ENCODE measurements around the gene ZNF770. TPM values are rescaled to one million over a fixed set of nuclear protein-coding genes. Genes with fewer than 3 reads are reported as not detected.
"Not testable (repeated sequence)": the region's sequence is repeated elsewhere in the genome, so short reads cannot be mapped to it uniquely, and the experiment has no call there.

The ZNF770 gene
- total and polyA plus RNA-seq, 5 donors, result 17.1 to 41.7 (median 37.3) TPM

- intact Hi-C loops (cut with DNase I), result no loop called here
- no peaks in the 10 kb centered on the region for H3K4me1 ChIP-seq (ENCODE audit: control insufficient read depth, insufficient read depth, low read length)
- no peak for DNase-seq
- no peak overlapping the region for H3K4me3 ChIP-seq (ENCODE audit: low read length)
- no peak overlapping the region for H3K27ac ChIP-seq (ENCODE audit: low read length)
- H3K27me3 ChIP-seq (ENCODE audit: control insufficient read depth, insufficient read depth), result no peaks in the 10 kb centered on the region
- WGBS, result 54% methylated on average over 6 of the region's 6 CpGs
- no peak for ATAC-seq
- no peaks in the 10 kb centered on the region for H3K9me3 ChIP-seq (ENCODE audit: control insufficient read depth, low read length)
These were observed 45.7 kb downstream of the ZNF770 start for GRCh38 chr15:34942363-34942762.

DNA sequence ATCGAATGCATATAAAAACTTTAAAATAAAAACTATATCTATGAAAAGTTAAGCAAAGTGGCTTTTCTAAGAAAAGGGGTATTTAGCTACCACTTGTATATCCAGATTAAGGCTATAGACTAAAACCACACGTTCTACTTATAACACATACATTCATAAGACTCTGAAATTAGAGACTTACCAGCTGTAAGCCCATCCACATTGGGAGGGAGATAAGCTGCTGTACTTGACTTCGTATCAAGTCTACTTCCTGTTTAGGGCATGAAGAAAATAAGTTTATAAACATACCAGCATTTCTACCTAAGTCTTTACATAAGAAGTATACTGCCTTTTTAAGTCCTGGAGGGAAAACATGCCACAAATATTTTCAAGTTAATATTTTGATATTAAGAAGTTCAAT lies 46.3 kb downstream of the ZNF770 start:
- H3K4me1 ChIP-seq (ENCODE audit: control insufficient read depth, insufficient read depth, low read length), result no peaks in the 10 kb centered on the region
- WGBS, result 58% methylated on average over 3 of the region's 3 CpGs
- ATAC-seq (no peak), DNase-seq (no peak)
- H3K9me3 ChIP-seq (ENCODE audit: control insufficient read depth, low read length), result no peaks in the 10 kb centered on the region
- H3K27ac ChIP-seq (ENCODE audit: low read length), result no peak overlapping the region
- H3K27me3 ChIP-seq (ENCODE audit: control insufficient read depth, insufficient read depth), result no peaks in the 10 kb centered on the region
- no peak overlapping the region for H3K4me3 ChIP-seq (ENCODE audit: low read length)
- intact Hi-C loops (cut with DNase I), result no loop called here

GRCh38 chr15:34941185-34941698 lies 46.8 kb downstream of the ZNF770 start:
- H3K27ac ChIP-seq (ENCODE audit: low read length), result no peak overlapping the region
- H3K9me3 ChIP-seq (ENCODE audit: control insufficient read depth, low read length), result no peaks in the 10 kb centered on the region
- ATAC-seq (no peak), DNase-seq (no peak)
- no peak overlapping the region for H3K4me3 ChIP-seq (ENCODE audit: low read length)
- intact Hi-C loops (cut with DNase I), result no loop called here
- WGBS, result 98% methylated on average over 2 of the region's 2 CpGs
- H3K4me1 ChIP-seq (ENCODE audit: control insufficient read depth, insufficient read depth, low read length), result no peaks in the 10 kb centered on the region
- H3K27me3 ChIP-seq (ENCODE audit: control insufficient read depth, insufficient read depth), result no peaks in the 10 kb centered on the region

- no peaks in the 10 kb centered on the region for H3K9me3 ChIP-seq (ENCODE audit: control insufficient read depth, low read length)
- ATAC-seq, result no peak
- no peak overlapping the region for H3K27ac ChIP-seq (ENCODE audit: low read length)
- intact Hi-C loops (cut with DNase I), result no loop called here
- DNase-seq, result no peak
- H3K4me3 ChIP-seq (ENCODE audit: low read length), result no peak overlapping the region
- WGBS, result 90% methylated on average over 3 of the region's 3 CpGs
- H3K27me3 ChIP-seq (ENCODE audit: control insufficient read depth, insufficient read depth), result no peaks in the 10 kb centered on the region
- no peaks in the 10 kb centered on the region for H3K4me1 ChIP-seq (ENCODE audit: control insufficient read depth, insufficient read depth, low read length)
These were observed 54.6 kb downstream of the ZNF770 start for GRCh38 chr15:34933432-34933975.

DNA sequence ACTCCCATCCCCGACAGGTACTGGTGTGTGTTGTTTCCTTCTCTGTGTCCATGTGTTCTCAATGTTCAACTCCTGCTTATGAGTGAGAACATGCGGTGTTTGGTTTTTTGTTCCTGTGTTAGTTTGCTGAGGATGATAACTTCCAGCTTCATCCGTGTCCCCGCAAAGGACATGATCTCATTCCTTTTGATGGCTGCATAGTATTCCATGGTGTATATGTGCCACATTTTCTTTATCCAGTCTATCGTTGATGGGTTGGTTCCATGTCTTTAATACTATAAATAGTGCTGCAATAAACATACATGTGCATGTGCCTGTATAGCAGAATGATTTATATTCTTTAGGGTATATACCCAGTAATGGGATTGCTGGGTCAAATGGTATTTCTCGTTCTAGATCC lies 59.7 kb downstream of the ZNF770 start:
- ATAC-seq; DNase-seq; H3K4me3 ChIP-seq (ENCODE audit: low read length); H3K9me3 ChIP-seq (ENCODE audit: control insufficient read depth, low read length); H3K27ac ChIP-seq (ENCODE audit: low read length); H3K27me3 ChIP-seq (ENCODE audit: control insufficient read depth, insufficient read depth); H3K4me1 ChIP-seq (ENCODE audit: control insufficient read depth, insufficient read depth, low read length): not testable (repeated sequence)
- intact Hi-C loops (cut with DNase I), result loop anchor here in 1 of 4 donors (10.0 kb wide), 1 partner anchor 304 kb away; no protein-coding TSS in a partner anchor
- 92% methylated on average over 6 of the region's 6 CpGs for WGBS

Other genes starting within 250 kb of the ZNF770 start
- gene GJD2, start 233.3 kb downstream of the ZNF770 start, total RNA-seq, result 10 to 100 TPM in 2 of 4 donors, 1 to 10 TPM in 2; 2.0 to 34.1 (median 14.0) TPM
- gene GJD2, start 233.3 kb downstream of the ZNF770 start, polyA plus RNA-seq, result 7.4 TPM
- gene ACTC1, start 192.7 kb downstream of the ZNF770 start, total RNA-seq, result over 10,000 TPM in 3 of 4 donors, 1,000 to 10,000 TPM in 1; 9,200 to 14,744 (median 13,223) TPM
- gene ACTC1, start 192.7 kb downstream of the ZNF770 start, polyA plus RNA-seq, result 12,784 TPM
- gene AQR, start 18.5 kb downstream of the ZNF770 start, total RNA-seq, result 10 to 100 TPM; 13.5 to 17.2 (median 14.6) TPM
- 7.4 TPM for gene AQR, start 18.5 kb downstream of the ZNF770 start, polyA plus RNA-seq
- gene NANOGP8, start 97.0 kb upstream of the ZNF770 start, total RNA-seq, result not detected
- gene NANOGP8, start 97.0 kb upstream of the ZNF770 start, polyA plus RNA-seq, result 0.09 TPM

Data from right cardiac atrium (tissue), 5 donors.